ENCODE data around the gene GDF9.

The GDF9 gene

DNA sequence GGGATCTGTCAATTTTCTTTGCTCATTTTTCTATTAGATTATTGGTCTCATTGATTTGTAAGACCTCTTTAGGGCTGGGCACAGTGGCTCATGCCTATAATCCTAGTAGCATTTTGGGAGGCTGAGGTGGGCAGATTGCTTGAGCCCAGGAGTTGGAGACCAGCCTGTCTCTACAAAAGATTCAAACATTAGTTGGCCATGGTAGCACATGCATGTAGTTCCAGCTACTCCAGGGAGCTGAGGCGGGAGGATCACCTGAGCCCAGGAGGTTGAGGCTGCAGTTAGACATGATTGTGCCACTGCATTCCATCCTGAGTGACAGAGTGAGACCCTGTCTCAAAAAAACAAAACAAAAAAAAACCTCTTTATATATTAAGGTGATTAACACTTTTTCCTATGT is 29.4 kb downstream of the GDF9 start:
- TF ChIP-seq, protein P1, sequence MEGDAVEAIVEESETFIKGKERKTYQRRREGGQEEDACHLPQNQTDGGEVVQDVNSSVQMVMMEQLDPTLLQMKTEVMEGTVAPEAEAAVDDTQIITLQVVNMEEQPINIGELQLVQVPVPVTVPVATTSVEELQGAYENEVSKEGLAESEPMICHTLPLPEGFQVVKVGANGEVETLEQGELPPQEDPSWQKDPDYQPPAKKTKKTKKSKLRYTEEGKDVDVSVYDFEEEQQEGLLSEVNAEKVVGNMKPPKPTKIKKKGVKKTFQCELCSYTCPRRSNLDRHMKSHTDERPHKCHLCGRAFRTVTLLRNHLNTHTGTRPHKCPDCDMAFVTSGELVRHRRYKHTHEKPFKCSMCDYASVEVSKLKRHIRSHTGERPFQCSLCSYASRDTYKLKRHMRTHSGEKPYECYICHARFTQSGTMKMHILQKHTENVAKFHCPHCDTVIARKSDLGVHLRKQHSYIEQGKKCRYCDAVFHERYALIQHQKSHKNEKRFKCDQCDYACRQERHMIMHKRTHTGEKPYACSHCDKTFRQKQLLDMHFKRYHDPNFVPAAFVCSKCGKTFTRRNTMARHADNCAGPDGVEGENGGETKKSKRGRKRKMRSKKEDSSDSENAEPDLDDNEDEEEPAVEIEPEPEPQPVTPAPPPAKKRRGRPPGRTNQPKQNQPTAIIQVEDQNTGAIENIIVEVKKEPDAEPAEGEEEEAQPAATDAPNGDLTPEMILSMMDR (conservative IDR thresholded peaks at IDR 0.05) = no peak
- TF ChIP-seq ZFX (IDR thresholded peaks at IDR 0.05) = no peak
- H3K27ac ChIP-seq = peak overlapping the region; percentile 88

DNA sequence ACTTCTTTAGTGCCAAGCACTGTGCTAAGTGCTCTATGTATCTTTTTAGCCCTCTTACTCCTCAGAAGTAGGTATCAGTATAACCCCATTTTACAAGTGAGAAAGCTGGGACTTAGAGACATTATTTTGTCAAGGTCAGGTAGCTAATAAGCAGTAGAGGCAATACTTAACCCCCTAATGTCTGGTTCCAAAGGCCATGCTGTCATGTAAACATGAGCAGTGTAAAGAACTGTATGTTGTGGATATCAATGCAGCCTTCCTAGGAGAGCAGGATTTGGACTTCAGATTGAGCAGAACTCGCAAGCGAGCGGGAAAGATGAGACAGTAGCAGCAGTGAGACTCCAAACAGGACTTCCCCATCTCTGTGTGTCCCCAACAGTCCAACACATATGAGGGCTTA is 32.2 kb downstream of the GDF9 start:
- H3K27ac ChIP-seq = no peak overlapping the region
- no peak for TF ChIP-seq ZFX (IDR thresholded peaks at IDR 0.05)
- TF ChIP-seq, protein P1 (conservative IDR thresholded peaks at IDR 0.05) = no peak

DNA sequence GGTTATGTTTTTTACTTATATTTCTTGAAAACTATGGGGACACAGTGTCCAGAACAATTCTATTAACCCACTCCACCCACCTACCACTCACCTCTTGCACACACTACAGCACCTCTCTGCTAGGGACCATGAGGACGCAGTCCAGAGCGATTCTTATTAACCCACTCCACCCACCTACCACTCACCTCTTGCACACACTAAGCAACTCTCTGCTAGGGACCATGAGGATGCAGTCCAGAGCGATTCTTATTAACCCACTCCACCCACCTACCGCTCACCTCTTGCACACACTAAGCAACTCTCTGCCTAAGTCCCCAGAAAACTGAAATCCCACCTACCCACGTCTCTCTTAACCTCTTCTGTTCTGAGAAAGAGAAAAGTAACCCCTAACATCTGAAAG is 33.7 kb downstream of the GDF9 start:
- H3K27ac ChIP-seq = no peak overlapping the region
- TF ChIP-seq, protein P1 (conservative IDR thresholded peaks at IDR 0.05) = no peak
- no peak for TF ChIP-seq ZFX (IDR thresholded peaks at IDR 0.05)

DNA sequence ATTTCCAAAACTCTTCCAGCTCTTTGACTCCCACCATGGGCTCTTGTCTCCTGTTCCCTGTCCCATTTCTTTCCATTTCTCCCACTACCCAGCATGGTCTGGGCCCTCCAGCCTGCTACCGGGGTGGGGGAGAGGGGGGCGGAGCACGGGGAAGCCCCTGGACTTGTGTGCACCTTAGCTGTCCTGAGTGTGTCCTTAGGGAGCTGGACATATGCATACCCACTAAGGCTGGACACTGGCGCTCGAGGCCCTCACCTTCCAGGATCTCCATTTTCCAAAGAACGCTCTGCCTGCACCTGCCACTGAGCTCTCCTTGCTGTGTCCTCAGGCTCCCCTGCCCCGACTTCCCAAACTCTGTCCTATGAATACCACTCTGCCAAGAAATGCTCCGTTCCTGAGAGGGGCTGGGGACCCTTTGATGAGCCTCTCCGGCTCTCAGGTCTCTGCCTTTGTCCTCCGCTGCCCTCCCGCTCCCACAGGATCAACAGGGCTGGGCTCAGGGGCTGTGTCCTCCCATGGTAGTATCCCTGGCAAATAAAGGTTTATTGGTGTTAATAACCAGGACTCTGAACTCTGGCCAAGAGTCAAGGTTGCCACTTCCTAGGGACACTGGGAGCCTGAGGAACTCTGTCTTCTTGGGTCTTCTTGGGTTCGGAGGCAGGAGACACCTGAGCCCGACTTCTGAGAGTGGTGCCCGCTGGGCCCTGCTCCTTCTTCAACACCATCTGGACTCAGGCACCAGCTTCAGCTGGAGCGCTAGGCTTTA is 35.0 kb downstream of the GDF9 start:
- TF ChIP-seq, protein P1 (conservative IDR thresholded peaks at IDR 0.05) = no peak
- no peak for TF ChIP-seq ZFX (IDR thresholded peaks at IDR 0.05)
- peak overlapping the region; percentile 82 for H3K27ac ChIP-seq

DNA sequence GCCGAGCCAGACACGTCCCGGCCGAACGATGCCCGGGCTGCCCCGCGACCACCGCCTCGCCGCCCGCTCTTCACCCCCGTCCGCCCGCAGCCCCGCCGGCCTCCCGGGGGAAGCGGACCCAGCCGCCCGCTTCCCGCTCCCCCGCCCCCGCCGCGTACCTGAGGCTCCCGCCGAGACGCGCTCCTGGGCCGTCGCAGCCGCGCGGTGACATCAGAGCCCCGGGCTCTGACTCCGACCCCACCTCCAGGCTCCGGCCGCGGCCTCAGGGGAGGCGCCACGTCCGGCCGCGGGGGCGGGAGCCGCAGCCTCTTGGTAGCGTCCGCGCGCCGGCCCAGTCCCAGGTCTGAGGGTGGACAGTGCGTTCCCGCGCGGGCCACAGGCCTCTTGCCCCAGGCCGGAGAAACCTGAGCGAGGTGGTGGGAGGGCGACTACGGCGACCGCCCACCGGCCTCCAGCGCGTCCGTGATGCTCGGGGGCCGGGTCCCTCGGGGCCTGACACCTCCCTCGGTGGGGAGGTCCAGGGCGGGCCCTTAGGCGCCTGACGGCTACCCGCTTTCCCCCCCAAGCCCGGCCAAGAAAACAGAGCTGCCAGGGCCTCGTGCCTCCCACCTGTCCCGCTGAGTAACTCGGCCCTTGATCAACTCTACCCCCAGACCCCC is 35.7 kb downstream of the GDF9 start, which contains the start of gene SHROOM1:
TSS of gene SHROOM1 (minus strand) at position 212 of the 659 bp plus-strand sequence. CDS start 4,507 bp downstream, outside the sequence.
- H3K27ac ChIP-seq = peak within 1 kb of the TSS; percentile 82
- TF ChIP-seq ZFX (IDR thresholded peaks at IDR 0.05) = peak; percentile 87
- TF ChIP-seq, protein P1 (conservative IDR thresholded peaks at IDR 0.05) = no peak

DNA sequence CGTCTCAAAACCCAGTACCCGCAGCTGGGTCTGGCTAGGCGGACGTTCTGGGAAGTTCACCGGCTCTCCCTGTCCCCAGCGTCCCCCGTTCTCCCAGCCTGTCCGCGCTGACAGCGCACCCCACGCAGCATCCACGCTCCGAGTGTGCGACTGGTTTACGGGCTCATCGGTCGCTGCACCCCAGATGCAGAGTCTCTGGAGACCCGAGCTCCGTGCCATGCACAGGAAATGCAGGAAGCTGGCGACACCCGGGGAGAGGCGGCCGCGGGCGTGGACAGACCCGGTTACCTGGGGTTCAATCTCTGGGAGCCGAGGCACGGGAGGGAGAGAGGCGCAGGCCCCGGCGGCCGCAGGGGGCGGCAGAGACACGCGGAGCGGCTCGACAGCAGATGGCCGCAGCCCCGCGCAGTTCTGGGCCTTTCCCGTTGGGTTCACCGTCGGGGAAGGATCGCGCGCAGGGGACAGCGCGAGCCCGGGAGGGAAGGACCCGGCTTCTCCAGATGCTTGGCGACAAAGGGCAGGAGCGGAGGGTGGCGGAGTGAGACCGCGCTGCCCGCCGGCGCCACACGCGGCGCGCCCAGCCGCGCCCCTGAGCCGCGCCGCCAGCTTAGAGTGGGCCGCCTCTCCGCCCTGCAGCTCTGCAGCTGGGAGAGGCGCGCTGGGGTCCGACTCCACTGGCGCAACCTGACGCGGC is 36.4 kb downstream of the GDF9 start:
- H3K27ac ChIP-seq = peak overlapping the region; percentile 82
- TF ChIP-seq ZFX (IDR thresholded peaks at IDR 0.05) = peak; percentile 91; the same call in 1 of the 2 replicates
- TF ChIP-seq, protein P1 (conservative IDR thresholded peaks at IDR 0.05) = peak; percentile 97

Data from C4-2B (cell line).